Astrocyte of the cerebellum (primary cell): ENCODE measurements around the gene CHST13.

Source experiments
- DNase-seq: peaks from one replicate; pipeline ENCODE4 v3.0.0-alpha.2; 2011; ENCODE audit warnings: low read depth
- H3K4me3 ChIP-seq: 2 replicates; pipeline ENCODE4 v1.5.1; 2011; ENCODE audit warnings: mild to moderate bottlenecking, low read depth, low read length, moderate library complexity
- CTCF ChIP-seq: IDR thresholded peaks from 2 replicates; pipeline ENCODE4 v1.5.1; 2012; ENCODE audit warnings: low read length, low read depth, moderate library complexity, mild to moderate bottlenecking; ENCODE audit errors: missing control alignments
- in situ Hi-C: cut with HindIII; loops from 2 replicates; pipeline ENCODE4 v1.10.0; 2017; ENCODE audit warnings: low sequenced_read_pairs

Gene CHST13

GRCh38 chr3:126503701-126504100, 20.3 kb upstream of the CHST13 start:
- H3K4me3 ChIP-seq, result no peak overlapping the region
- no peak for DNase-seq
- in situ Hi-C loops, result no loop called here
- no peak for TF ChIP-seq CTCF

GRCh38 chr3:126507886-126508285, 16.1 kb upstream of the CHST13 start:
- TF ChIP-seq CTCF, result no peak
- H3K4me3 ChIP-seq, result no peak overlapping the region
- in situ Hi-C loops, result no loop called here
- DNase-seq, result no peak

GRCh38 chr3:126508564-126508964, 15.4 kb upstream of the CHST13 start:
- no peak for TF ChIP-seq CTCF
- in situ Hi-C loops, result no loop called here
- no peak for DNase-seq
- H3K4me3 ChIP-seq, result no peak overlapping the region

GRCh38 chr3:126509597-126510307, 14.2 kb upstream of the CHST13 start:
- in situ Hi-C loops, result no loop called here
- no peak overlapping the region for H3K4me3 ChIP-seq
- no peak for DNase-seq
- TF ChIP-seq CTCF, result no peak

- H3K4me3 ChIP-seq, result no peak overlapping the region
- TF ChIP-seq CTCF, result no peak
- DNase-seq, result no peak
- in situ Hi-C loops, result no loop called here
These were observed 13.5 kb upstream of the CHST13 start for GRCh38 chr3:126510308-126510910.

- in situ Hi-C loops, result no loop called here
- no peak for TF ChIP-seq CTCF
- H3K4me3 ChIP-seq, result no peak overlapping the region
- no peak for DNase-seq
These were observed 12.7 kb upstream of the CHST13 start for GRCh38 chr3:126511291-126511690.
